ENCODE results near the gene MRPL17. TPM values are rescaled to one million over a fixed set of nuclear protein-coding genes. Genes with fewer than 3 reads are reported as not detected.

MRPL17 gene
- total RNA-seq, 1 experiment from 2014 or later, result 77.1 TPM

DNA sequence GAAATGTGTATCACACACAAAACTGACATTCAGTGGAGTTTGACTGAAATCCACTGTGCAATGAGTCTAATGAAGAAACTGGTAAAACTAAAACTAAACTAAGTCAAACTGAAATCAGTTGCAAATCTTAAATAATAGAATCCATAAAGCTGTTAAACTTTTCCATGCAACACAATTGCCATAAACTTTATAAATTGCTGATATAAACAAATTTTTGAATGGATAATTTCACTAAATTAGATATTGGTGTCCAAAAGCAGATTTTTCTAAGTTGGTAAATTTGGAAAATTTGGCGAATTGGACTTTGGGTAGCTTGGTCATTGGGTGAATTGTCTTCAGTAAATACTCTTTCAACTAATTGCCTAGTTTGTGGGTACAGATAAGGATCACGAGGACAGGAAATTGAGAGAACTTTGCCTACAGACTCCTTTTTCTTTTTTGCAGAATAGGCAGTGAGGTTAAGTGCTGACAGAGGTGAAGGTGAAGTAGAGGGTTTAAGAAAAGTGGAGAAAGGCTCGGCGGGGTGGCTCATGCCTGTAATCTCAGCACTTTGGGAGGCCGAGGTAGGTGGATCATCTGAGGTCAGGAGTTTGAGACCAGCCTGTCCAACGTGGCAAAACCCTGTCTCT, 12.8 kb downstream of the MRPL17 start:
- Mint-ChIP-seq H3K36me3 (no peaks in the 10 kb centered on the region), H3K27ac (no peak overlapping the region), H3K27me3 (ENCODE audit: low read depth) (no peaks in the 10 kb centered on the region; the same call in 1 of the 2 replicates), H3K9me3 (no peaks in the 10 kb centered on the region), H3K4me3 (no peak overlapping the region), H3K4me1 (no peaks in the 10 kb centered on the region)
- ATAC-seq (no peak), DNase-seq (ENCODE audit: low spot score) (no peak)
- POLR2A ChIA-PET, result no interaction called here
- TF ChIP-seq MXD4 (CRISPR knock-in tag; IDR thresholded peaks at IDR 0.05; ENCODE audit: borderline replicate concordance), result no peak
- no peak for TF ChIP-seq ATF2 (CRISPR knock-in tag; IDR thresholded peaks at IDR 0.05; ENCODE audit: borderline replicate concordance, low read depth)
- no peak for TF ChIP-seq ZNF671 (CRISPR knock-in tag; IDR thresholded peaks at IDR 0.05)
- no peak for TF ChIP-seq SMAD4 (CRISPR knock-in tag; IDR thresholded peaks at IDR 0.05)
- TF ChIP-seq, protein P1, sequence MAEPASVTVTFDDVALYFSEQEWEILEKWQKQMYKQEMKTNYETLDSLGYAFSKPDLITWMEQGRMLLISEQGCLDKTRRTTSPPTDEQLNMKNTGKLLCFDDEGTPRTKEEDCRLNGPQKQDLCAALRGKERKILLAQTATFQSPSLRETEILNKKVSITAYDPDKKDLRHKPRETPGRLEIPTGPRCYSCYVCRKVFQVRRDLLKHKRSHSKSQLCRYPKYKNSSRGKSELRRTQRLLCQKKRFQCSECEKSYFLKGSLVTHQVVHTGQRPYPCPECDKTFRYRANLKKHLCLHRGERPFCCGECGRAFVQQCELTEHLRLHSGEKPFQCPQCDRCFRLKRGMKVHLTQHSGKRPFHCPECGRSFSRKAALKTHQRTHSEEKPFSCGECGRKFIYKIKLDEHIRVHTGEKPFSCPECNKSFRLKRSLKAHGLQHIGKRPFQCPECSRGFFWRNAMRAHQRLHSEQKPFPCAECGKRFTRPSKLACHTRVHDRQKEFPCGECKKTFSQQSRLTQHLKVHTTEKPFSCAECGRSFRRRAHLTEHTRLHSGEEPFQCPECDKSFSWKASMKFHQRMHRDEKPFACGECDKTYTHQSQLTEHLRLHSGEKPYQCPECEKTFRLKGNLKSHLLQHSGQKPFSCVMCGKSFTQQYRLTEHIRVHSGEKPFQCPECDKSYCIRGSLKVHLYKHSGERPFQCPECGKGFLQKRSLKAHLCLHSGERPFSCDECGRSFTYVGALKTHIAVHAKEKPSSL (CRISPR knock-in tag; conservative IDR thresholded peaks at IDR 0.05), result no peak
- TF ChIP-seq PRRX2 (CRISPR knock-in tag; IDR thresholded peaks at IDR 0.05), result no peak
- no peak for TF ChIP-seq MYBL2 (CRISPR knock-in tag; IDR thresholded peaks at IDR 0.05)
- TF ChIP-seq ATF6 (CRISPR knock-in tag; IDR thresholded peaks at IDR 0.05), result no peak
- no peak for TF ChIP-seq JAZF1 (CRISPR knock-in tag; IDR thresholded peaks at IDR 0.05)
- TF ChIP-seq TP53 (CRISPR knock-in tag; IDR thresholded peaks at IDR 0.05), result no peak
- TF ChIP-seq USF2 (CRISPR knock-in tag; IDR thresholded peaks at IDR 0.05), result no peak
- no peak for TF ChIP-seq RELA (CRISPR knock-in tag; IDR thresholded peaks at IDR 0.05; ENCODE audit: borderline replicate concordance)
- no peak for TF ChIP-seq ZNF317 (CRISPR knock-in tag; IDR thresholded peaks at IDR 0.05; ENCODE audit: borderline replicate concordance, low read depth)
- no peak for TF ChIP-seq AFF4 (CRISPR knock-in tag; IDR thresholded peaks at IDR 0.05; ENCODE audit: borderline replicate concordance)
- TF ChIP-seq, protein P2, sequence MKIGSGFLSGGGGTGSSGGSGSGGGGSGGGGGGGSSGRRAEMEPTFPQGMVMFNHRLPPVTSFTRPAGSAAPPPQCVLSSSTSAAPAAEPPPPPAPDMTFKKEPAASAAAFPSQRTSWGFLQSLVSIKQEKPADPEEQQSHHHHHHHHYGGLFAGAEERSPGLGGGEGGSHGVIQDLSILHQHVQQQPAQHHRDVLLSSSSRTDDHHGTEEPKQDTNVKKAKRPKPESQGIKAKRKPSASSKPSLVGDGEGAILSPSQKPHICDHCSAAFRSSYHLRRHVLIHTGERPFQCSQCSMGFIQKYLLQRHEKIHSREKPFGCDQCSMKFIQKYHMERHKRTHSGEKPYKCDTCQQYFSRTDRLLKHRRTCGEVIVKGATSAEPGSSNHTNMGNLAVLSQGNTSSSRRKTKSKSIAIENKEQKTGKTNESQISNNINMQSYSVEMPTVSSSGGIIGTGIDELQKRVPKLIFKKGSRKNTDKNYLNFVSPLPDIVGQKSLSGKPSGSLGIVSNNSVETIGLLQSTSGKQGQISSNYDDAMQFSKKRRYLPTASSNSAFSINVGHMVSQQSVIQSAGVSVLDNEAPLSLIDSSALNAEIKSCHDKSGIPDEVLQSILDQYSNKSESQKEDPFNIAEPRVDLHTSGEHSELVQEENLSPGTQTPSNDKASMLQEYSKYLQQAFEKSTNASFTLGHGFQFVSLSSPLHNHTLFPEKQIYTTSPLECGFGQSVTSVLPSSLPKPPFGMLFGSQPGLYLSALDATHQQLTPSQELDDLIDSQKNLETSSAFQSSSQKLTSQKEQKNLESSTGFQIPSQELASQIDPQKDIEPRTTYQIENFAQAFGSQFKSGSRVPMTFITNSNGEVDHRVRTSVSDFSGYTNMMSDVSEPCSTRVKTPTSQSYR (CRISPR knock-in tag; IDR thresholded peaks at IDR 0.05), result no peak
- TF ChIP-seq, protein P3, sequence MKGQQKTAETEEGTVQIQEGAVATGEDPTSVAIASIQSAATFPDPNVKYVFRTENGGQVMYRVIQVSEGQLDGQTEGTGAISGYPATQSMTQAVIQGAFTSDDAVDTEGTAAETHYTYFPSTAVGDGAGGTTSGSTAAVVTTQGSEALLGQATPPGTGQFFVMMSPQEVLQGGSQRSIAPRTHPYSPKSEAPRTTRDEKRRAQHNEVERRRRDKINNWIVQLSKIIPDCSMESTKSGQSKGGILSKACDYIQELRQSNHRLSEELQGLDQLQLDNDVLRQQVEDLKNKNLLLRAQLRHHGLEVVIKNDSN (CRISPR knock-in tag; IDR thresholded peaks at IDR 0.05), result no peak
- TF ChIP-seq ETV6 (CRISPR knock-in tag; IDR thresholded peaks at IDR 0.05), result no peak
- TF ChIP-seq IRF2 (CRISPR knock-in tag; IDR thresholded peaks at IDR 0.05; ENCODE audit: borderline replicate concordance, low read depth), result no peak
- CTCF ChIA-PET, result interaction anchor here (0.7 to 1.1 kb wide), 2 partner anchors 13 to 307 kb away, joined by 3 read pairs; partner anchors contain the start of gene MRPL17
